Measurements from ENCODE around the gene ANG. TPM values are rescaled to one million over a fixed set of nuclear protein-coding genes. Genes with fewer than 3 reads are reported as not detected.

The ANG gene
- total RNA-seq = 3.9 and 8.3 TPM in 2 replicates

DNA sequence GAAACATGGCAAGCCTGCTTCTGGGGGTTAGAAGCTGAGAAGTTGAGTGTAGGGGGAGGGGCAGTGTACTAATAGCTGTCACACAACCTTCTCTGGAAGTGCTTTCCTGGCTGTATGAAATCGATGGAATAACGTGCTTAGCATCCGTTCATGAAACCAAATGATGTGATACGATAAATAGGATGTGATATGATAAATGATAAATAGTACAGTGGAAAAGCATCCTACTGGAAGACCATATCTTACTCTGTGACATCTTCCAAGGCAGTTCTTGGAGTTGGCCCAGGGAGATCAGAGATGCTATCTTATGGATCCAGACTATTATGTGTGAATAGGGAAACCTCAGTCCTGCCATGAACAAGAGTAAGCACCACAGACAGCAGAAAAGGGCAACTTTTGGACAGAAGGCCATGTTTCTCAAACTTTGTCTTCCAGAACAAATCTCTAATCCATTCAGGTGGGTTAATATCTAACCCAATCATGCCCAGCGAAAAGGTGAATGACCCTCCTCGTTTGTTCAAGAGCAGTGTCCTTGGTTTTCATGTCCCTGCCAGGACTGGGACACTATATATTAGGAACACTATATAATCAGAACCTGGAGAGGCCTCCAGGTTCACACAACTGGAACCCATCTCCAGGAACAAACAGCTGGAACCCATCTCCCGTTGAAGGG, at the start of gene ANG:
ANG (plus strand) TSS at position 598 of the 673 bp plus-strand sequence. CDS start 4,801 bp downstream, outside the sequence.

DNA sequence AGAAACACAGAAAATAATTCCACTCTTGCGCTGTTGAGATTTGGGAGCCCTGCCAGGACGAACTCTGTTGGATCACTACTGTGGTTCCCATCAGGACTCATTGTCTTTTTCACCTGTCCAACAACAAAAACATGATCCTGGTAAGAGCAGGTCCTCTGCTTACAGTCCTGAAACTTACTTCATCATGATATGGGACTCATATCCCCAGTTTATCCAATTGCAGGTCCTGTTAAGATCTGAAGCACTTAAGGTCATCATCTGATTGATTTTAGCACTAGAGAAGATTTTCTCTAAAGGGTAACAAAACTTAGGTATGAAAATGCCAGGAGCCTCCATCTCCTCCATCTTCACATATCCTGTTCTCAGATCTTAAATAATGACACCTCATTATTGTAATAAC, 47.0 kb upstream of the ANG start, which contains the start of gene OR6S1:
OR6S1 (minus strand) TSS at position 101 of the 400 bp plus-strand sequence; CDS start at position 101, 0 bp downstream.

DNA sequence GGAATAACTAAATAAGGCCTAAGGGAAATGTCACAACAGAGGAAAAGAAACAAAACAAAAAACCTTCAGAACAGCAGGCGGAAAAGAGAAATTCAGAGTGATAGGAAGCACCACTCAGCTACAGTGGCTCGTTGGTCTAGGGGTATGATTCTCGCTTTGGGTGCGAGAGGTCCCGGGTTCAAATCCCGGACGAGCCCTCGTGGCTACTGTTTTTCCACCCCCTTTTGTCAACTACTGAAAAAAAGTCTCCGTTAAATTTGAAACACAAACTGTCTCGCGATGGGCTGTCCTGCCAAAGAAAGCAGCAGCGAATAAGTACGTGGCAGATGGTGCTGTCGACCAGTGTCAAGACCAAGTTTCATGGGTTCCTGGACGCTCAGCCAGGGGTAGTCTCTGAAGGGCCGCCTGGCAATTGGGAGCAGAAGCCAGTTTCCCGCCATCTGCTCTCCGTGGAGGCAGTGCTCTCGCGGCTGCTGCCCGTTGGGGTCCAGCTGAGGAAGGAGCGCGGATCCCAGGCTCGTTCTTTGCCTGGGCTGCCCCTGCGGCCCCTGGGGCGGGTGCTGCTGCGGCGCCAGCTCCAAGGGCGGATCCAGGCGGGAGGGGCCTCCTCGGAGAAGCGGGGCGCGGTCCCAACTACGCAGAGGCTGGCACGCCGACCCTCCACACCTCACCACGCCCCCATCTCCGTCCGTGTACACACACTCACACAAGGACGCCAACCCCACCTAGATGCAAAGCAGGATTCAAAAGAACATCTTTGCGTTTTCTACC, 4.5 kb upstream of the ANG start, which contains the start of gene RNASE4:
RNASE4 (plus strand) TSS at position 670 of the 771 bp plus-strand sequence. CDS start 14,812 bp downstream, outside the sequence.

Other genes starting within 250 kb of the ANG start
- 20.3 and 31.2 TPM in 2 replicates for gene OSGEP, start 234.0 kb upstream of the ANG start, total RNA-seq
- 28.8 and 50.2 TPM in 2 replicates for gene APEX1, start 233.5 kb upstream of the ANG start, total RNA-seq
- 17.3 and 20.2 TPM in 2 replicates for gene PIP4P1, start 227.3 kb upstream of the ANG start, total RNA-seq
- 19.3 and 53.7 TPM in 2 replicates for gene PNP, start 219.4 kb upstream of the ANG start, total RNA-seq
- gene RNASE10, start 183.2 kb upstream of the ANG start, total RNA-seq = not detected in 2 replicates
- not detected in 2 replicates for gene RNASE9, start 127.7 kb upstream of the ANG start, total RNA-seq
- not detected in 2 replicates for gene RNASE11, start 100.8 kb upstream of the ANG start, total RNA-seq
- not detected in 2 replicates for gene RNASE12, start 97.4 kb upstream of the ANG start, total RNA-seq
- not detected in 2 replicates for gene OR6S1, start 47.1 kb upstream of the ANG start, total RNA-seq
- 19.6 and 23.4 TPM in 2 replicates for gene RNASE4, start 4.2 kb upstream of the ANG start, total RNA-seq
- not detected in 2 replicates for gene EDDM3A, start 57.1 kb downstream of the ANG start, total RNA-seq
- gene EDDM3B, start 79.6 kb downstream of the ANG start, total RNA-seq = not detected in 2 replicates
- gene RNASE6, start 92.5 kb downstream of the ANG start, total RNA-seq = not detected in 2 replicates
- gene RNASE1, start 114.1 kb downstream of the ANG start, total RNA-seq = 0.30 TPM in 1 of 2 replicates, not detected in the other
- not detected in 2 replicates for gene RNASE3, start 202.6 kb downstream of the ANG start, total RNA-seq